M059J (cell line): ENCODE results near the gene ZNF593OS. TPM values are rescaled to one million over a fixed set of nuclear protein-coding genes. Genes with fewer than 3 reads are reported as not detected.

ENCODE experiments used
- DNase-seq: peaks from one replicate; pipeline ENCODE4 v3.0.0-alpha.2; 2012; ENCODE audit warnings: low read depth
- total RNA-seq: library from RNA; depleted of rRNA; stranded (reverse); fragments of >200 nt; shearing (Covaris generic); gene quantifications from 2 replicates; pipeline ENCODE4 v1.2.3, GENCODE V29; 2014; rRNA removed

The ZNF593OS gene
- total RNA-seq = not detected in 2 replicates

DNA sequence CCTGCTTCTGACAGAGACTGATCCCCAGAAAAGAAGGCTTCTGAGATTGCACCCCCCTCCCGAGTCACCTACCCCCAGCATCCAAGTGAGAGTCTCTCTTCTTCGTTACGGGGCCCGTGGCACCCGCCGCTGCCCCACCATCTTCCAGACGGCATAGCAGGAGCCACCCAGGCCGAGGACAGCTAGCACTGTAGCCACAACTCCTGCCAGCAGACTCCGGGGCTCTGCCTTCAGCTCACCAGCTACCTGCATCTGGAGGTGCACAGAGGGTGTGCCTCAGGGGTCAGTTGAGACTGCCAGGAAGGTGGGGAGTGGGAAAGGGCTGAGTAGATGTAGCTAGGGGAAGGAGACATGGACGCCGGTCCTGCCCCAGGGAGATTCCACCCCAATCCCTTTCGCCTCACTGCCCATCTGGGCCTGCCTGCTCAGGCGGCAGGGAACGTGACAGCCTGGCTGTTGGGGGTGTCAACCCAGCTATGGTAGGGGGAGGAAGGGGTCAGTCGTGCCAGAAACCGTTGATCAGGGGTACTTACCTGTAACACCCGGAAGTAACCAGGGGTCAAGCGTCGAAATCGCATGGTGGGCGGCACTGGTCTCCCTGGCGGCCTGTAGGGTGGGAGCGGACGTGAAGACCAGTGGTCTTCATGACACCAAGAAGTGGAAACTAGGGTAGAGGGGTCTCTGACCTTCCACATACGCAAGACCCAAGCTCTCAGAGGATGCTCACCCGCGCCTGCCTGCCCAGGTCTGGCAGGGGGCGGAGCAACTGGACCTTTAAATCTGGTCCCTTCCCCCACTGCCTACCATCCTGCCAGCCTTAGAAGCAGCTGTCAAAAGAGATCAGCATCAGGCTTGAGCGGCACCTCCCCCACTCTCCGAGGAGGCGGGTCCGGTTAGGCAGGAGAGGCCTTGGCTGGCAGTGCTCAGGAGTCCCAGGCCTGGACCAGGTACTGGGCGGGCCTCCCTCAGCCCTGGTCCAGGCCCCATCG lies at the start of gene ZNF593OS:
Gene ZNF593OS, minus strand, starts transcription at position 749 of the 989 bp plus-strand sequence. Its CDS starts 171 bp downstream, at position 578.
- DNase-seq = no peak

- DNase-seq = no peak
These were observed 49.5 kb upstream of the ZNF593OS start for GRCh38 chr1:26221094-26221493.

DNA sequence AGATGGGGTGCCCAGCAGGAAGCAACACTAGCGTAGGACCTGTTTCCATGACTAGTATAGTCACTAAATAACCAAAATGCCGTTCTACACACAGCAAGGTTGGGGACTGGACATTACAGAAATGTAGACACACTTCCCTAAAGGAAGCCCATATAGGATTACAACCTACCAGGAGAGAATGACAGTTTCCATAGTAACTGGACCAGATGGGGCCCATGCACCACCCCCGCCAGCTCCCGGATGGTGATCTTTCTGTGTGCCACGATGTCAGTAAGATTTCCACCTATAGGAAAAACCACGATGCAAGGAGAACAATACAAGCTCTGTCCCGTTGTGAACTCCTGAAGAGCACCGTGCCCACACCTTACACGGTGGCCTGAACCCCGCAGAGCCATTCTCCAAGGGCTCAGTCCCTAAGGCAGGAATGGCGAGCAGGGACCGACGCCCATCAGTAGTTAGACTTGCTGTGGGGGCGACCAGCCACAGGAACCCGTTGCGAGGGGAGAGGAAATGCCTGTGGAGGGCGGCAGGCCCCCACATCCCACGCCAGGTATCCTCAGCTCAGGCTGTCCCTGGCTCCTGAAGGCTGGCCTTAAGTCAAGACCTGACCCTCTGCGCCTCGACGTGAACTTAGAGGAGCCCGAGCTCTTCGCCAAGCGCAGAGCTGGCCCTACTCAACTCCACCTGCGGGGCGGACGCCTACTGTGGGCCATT lies 48.7 kb upstream of the ZNF593OS start:
- DNase-seq = no peak

DNA sequence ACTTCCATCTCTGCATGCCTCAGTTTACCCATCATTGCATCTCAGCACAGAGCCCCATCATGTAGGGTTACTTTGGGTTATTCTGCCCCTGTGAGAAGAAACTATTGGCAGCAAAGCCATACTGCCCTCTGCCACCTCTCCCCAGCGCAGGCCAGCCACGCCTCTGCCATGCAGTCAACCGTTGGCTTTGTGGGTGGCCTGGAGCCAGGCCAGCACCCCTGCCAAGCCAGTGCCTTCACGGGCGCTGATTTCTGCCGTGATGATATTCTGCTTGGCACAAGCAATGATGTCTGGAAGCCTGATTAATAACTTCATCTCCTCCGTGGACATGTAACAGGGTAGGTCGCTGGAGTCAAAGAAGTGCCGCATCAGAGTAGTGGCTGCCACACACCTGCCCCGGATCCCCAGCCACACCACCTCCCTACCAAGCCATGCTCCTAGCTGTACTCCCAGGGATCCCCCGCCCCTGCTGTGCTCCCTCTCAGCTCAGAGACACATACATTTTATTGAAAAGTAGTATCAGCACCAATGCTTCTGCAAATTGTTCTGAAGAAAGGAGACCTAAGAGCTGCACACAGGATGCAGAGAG lies 47.4 kb upstream of the ZNF593OS start:
- DNase-seq = peak; percentile 57

DNA sequence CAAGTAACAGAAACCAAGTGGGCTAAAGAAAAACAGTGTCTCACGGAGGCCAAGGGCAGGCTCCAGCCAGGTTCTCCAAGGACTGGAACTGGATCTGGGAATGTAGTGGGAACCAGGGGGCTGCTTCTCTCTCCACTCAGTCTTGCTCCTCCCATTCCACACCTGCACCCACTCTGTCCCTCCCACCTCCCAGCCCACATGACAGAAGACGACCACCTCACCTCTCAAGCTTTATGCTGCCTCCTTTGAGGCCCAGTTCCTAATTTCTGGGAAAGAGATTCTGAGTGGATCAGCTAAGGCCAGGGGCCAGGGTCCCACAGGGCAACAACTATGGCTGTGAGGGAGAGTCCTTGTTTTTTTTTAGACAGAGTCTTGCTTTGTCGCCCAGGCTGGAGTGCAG lies 43.6 kb upstream of the ZNF593OS start:
- DNase-seq = no peak

DNA sequence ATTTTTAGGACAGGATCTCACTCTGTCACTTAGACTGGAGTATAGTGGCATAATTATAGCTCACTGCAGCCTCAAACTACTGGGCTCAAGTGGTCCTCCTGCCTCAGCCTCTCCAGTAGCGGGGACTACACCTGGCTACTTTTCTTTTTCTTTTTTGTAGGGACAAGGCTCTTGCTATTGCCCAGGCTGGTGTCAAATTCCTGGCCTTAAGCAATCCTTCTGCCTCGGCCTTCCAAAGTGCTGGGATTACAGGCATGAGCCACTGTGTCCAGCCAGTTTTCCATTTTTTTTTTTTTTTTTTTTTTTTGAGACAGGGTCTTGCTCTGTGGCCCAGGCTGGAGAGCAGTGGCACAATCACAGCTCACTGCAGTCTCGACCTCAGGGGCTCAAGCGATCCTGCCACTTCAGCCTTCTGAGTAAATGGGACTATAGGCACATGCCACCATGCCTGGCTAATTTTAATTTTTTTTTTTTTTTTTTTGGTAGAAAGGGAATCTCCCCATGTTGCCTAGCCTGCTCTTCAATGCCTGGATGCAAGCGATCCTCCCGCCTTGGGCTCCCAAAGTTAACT lies 41.8 kb upstream of the ZNF593OS start:
- no peak for DNase-seq

DNA sequence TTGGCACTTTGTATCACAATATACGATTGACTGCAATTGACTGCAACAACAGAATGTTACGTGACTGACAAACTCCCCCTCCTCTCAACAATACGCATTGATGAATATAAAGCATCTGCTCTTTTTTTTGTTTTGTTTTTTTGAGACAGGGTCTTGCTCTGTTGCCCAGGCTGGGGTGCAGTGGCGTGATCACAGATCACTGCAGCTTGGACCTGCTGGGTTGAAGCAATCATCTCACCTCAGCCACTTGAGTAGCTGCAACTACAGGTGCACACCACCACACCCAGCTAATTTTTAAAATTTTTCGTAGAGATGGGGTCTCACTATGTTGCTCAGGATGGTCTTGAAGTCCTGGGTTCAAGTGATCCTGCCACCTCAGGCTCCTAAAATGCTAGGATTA lies 41.1 kb upstream of the ZNF593OS start:
- DNase-seq = no peak

- DNase-seq = no peak
These were observed 38.7 kb upstream of the ZNF593OS start for GRCh38 chr1:26210147-26210870.

DNA sequence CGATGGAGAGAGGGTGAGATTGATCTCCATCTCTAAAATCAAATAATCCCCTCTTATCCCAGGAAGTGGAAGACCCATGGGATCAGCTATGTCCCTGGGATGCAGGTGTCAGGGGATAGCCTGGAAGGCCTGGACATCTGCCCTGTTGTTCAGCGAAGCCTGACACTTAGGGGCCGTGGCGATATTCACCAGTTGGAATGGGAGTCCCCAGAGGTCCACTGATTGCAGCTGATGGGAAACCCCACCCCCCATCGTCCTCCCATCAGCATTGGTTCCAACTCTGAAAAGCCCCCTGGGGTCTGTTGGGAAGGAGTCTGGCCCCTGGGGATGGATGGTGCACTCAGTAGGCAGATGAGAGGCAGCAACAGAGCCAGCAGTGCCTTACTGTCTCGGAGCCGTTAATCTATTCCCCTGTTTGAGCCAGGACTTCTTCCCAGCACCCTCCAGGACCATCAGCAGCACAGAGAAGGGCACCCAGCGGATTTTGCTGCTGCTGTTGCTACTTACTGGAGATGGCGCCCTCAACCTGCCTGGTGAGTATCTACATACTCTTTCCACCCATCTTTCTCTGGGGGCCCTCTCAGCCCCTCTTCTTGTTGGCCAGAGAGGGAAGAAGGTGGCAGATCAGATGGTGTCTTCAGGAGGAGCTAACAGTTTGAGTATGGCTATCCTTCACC lies 32.1 kb upstream of the ZNF593OS start:
- DNase-seq = no peak

GRCh38 chr1:26200413-26200812 lies 28.8 kb upstream of the ZNF593OS start:
- DNase-seq = no peak

DNA sequence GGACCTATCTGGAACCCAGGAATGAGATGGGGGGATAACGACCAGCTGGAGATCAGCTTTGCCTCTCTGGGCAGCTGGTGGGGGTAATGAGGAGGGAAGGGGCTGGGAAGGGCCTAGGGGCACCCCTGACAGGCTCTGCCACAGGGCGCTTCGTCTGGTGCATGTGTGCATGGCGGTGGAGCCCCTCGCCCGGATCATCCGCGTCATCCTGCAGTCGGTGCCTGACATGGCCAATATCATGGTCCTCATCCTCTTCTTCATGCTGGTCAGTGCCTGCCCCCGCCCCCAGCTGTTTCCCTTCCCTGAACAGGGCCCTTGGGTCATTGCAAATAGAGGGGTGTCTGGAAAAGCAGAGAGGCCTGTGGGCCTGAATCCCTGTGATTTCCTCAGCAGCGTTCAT lies 26.2 kb upstream of the ZNF593OS start:
- DNase-seq = no peak

- no peak for DNase-seq
These were observed 25.7 kb upstream of the ZNF593OS start for GRCh38 chr1:26197301-26197700.

DNA sequence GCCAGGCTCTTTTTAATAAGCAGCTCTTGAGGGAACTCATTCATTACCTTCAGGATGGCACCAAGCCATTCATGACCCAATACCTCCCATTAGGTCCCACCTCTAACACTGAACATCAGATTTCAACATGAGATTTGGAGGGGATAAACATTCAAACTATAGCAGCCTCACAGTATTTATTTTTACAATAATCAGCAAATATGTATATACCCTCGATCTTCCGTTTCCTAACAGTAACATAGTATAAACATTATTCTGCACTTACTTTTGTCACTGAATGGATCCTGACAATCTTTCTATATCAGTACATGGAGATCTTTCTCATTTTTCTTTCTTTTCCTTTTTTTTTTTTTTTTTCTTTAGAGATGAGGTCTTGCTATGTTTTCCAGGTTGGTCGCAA lies 24.2 kb upstream of the ZNF593OS start:
- DNase-seq = no peak

DNA sequence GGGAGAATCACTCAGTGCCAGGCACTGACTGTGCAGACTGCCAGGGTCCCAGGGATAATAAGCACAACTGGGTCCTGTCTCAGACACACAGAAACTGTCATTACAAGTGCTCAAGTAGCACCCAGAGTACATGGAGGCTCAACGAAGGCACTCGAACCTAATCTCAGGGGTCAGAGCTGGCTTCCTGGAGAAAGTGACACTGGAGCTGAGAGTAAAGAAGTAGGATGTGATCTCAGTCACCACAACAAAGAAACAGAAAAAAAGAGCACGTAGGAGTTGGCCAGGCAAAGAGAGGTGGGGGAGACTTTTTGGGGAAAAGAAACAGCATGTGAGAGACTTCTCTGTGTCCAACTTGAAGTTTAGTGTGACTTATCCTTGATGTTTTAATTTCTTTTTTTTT lies 20.1 kb upstream of the ZNF593OS start:
- no peak for DNase-seq

GRCh38 chr1:26190373-26190987 lies 18.8 kb upstream of the ZNF593OS start, which contains the start of gene CATSPER4:
TSS of gene CATSPER4 (plus strand) at chr1:26190602. CDS start at chr1:26190628, 26 bp downstream.
- peak; percentile 47 for DNase-seq

DNA sequence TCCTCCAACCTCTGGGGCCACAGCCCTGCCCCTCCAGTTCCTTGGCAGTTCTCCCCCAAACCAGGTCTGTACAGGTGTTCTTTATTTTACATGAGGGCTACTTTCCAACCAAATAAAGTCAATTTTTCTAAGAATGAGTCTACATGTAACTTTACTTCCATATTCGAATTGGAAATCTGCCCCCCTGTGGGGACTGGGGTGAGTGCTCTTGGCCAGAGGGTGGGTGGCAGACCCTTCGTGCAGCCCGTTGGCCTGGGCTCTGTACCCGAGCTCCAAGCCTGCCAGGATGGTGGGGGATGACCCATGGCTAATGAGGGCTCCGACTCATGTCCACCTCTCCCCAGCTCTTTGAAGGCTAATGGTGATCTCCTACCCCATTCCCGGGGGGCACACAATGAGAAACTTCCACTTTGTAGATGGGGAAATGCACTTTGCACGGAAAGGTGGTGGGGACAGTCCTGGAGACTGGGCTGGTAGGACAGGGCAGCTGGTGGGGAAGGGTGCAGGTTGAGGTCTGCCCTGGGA lies 18.2 kb upstream of the ZNF593OS start:
- no peak for DNase-seq

DNA sequence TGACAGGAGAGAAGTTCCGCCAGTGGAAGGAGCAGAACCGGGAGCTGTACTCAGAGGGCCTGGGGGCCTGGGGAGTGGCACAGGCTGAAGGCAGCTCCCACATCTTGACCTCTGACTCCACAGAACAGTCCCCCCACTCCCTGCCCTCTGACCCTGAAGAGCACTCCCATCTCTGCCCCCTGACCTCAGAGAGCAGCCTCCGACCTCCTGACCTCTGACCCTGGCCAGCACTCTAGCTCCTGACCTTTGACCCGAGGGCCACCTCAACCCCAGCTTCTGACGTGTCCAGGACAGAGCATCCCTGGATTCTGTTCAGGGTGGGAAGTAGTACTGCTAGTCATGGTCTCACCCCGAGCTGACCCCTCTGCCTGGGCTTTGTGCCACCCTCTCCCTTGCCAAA lies 17.7 kb upstream of the ZNF593OS start:
- DNase-seq = no peak

DNA sequence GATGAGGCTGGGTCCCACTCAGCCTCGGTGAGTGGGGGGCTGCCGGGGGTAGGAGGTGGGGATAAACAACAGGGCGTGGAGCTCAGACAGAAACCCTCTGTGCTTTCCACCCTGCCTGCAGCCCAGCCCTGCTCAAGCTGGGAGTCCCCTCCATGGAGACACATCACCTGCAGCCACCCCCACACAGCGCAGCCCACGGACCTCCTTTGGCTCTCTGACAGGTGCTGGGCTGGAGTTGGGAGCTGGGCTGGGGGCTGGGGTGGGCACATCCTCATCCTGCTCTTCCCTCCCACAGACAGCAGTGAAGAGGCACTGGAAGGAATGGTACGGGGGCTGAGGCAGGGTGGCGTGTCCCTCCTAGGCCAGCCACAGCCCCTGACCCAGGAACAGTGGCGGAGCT lies 16.8 kb upstream of the ZNF593OS start:
- DNase-seq = no peak

GRCh38 chr1:26187882-26188281 lies 16.2 kb upstream of the ZNF593OS start:
- no peak for DNase-seq

- DNase-seq = no peak
These were observed 13.3 kb upstream of the ZNF593OS start for GRCh38 chr1:26184883-26185282.
